ENCODE results near the gene MYO7B.

Gene MYO7B

DNA sequence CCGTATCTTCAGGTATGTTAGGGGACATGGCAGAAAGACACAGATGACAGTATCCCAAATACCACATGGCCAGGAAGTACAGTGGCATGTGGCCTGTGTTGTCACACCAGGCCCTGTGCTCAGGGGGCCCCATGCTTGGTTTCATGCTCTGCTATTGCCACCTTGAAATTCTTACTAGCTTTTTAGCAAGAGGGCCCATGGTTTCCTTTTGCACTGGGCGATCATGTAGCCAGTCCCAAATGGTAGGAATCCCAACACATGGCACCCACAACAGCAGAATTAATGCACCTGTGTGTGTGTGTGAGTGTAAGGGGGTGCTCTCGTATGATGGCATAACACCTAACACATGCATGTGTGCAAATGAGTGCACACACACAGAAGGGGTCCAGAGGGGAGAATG lies 39.2 kb downstream of the MYO7B start:
- DNase-seq (ENCODE audit: low read depth), result no peak

DNA sequence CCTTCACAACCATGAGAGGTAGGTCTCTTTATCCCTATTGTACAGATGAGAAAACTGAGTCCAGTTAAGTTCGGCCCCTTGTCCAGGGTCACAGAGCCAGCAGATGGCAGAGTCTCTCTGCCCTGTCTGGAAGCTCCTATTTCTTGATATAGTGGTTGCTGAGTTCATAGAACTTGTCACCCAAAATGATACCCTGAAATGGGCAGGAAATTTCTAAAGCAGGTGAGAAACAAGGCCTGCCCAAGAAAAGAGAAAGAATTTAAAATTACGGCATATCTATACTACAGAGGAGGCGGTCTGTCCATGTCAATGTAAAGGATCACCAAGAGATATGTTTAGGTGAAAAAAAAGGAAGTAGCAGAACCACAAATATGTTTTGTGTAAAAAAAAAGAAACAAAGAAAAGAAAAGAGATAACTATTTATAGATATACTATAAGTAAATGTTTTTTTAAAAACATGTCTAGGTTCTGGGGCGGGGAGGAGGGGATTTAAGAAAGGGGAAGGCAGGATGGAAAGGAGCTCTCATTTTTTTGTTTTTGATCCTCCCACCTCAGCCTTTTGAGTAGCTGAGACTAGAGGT lies 39.8 kb downstream of the MYO7B start:
- DNase-seq (ENCODE audit: low read depth), result no peak

DNA sequence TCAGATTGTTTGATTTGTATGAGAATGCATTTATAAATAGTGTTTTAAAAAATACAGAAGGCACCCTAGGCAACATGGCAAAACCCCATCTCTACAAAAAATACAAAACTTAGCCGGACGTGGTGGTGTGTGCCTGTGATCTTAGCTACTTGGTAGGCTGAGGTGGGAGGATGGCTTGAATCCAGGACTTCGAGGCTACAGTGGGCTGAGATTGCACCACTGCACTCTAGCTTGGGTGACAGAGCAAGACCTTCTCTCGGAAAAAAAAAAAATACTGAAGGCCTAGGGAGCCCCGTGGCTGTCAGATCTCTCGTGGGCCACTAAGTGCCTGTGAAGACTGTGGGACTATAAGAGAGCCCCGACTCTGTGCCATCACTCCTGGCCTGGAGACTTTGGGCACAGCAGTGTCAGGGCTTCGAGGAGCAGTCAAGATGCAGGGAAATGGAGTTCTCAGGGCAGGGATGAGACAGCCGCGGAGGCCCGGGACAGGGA lies 40.5 kb downstream of the MYO7B start:
- no peak for DNase-seq (ENCODE audit: low read depth)

DNA sequence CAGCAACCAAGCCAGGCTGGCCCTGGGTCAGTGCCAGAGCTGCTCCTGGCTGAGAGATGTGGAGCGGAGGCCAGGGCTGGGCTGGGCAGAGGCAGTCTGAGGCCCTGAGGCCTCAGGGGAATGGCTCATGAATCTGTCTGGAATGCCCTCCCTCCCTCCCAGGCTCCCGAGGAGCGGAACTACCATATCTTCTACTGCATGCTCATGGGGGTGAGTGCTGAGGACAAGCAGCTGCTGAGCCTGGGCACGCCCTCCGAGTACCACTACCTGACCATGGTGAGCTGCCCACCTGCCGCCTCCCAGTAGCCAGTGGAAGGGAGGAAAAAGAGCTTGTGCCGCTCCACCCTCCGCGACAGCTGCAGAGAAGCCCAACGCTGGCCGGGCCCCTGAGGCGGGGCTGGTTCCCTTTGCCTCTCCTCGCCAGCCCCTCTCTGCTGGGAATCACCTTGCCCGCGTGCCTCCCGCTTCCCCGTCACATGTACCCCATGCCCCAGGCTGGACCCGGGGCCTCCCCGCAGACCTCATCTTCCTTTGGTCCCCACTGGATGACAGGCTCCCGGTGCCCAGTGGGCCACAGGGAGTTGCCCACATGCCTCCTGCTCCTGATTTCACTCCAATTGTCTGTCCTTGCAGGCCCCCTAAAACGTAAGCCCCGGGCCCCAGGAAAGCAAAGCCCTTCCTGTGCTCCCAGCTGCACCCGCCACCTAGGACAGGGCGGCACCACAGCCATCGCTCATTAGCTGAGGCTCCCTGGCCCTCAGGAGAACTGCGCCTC lies 41.1 kb downstream of the MYO7B start:
- no peak for DNase-seq (ENCODE audit: low read depth)

DNA sequence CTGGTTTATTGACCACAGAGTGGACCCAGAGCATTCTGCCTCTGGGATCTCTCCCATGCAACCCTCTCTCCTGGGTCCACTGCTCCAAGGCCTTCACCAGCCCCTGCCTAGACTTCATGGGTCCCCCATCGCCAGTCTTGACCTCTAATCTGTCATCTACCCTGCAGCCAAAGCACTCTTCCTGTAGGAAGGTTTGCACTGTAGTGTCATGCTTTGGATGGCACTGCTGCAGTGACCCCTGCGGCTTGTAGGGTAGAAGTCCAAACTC lies 41.7 kb downstream of the MYO7B start:
- no peak for DNase-seq (ENCODE audit: low read depth)

DNA sequence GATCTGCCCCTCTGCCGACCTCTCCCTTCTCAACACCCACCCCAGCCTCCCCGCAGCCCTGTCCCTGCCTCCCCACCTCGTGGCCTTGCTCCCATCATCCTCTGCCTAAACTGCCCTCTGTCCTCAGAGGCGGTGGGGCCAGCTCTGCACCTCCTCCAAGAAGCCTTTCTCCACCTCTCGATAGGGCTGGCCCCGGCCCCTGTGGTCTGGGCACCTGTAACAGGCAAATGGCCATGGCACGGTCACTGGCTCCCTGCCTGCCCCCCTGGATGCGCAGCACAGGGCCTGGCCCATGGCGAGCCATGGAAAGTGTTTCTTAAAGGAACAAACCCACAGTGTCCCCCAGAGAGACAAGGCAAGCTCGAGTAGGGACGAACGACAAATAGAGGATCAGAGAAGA lies 42.0 kb downstream of the MYO7B start:
- no peak for DNase-seq (ENCODE audit: low read depth)

DNA sequence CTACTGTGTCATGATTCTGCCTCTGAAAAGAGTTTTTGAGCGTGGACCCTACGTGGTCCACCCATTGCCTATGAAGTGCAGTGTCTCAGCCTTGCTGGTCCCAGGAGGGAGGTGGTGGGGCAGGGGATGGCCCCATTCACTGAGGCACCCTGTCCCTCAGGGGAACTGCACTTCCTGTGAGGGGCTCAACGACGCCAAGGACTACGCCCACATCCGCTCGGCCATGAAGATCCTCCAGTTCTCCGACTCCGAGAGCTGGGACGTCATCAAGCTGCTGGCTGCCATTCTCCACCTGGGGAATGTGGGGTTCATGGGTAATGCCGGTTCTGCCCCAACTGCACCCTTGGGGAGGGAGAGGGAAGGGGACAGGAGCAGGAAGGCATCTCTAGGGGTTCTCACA lies 42.5 kb downstream of the MYO7B start:
- no peak for DNase-seq (ENCODE audit: low read depth)

DNA sequence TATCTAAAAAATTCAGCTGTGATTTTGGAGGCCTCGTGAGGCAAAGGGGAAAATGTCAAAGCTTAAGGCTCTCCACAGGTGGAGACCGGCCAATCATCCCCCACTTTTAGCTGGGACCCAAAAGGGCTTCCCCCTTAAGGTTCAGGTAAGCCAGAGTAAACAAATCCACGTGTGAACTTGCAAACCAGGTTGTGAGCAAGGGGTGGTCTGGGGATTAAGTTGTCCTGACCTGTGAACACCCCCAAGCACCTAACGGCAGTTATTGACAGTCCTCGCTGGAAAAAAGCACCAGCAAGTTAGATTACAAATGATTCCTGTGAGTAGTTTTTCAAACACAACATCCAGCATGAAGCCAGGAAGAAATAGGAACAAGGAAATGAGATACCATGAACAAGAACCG lies 42.9 kb downstream of the MYO7B start:
- DNase-seq (ENCODE audit: low read depth), result no peak

DNA sequence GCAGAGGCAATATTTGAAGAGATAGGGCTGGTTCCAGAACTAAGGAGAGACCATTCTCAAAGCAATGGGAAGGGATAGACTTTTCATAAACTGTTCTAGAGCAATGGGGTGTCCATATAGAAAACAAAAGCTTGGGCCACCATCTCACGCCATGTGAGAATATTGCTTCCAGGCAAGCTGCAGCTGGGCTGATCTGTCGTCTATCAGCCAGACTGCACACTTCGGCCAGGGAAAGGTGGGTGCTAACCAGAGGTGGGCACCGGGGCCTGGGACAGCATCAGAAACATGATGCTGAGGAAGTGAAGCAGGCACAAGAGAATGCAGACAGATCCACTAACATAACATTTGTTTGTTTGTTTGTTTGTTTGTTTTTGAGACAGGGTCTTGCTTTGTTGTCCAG lies 43.7 kb downstream of the MYO7B start:
- DNase-seq (ENCODE audit: low read depth), result no peak

DNA sequence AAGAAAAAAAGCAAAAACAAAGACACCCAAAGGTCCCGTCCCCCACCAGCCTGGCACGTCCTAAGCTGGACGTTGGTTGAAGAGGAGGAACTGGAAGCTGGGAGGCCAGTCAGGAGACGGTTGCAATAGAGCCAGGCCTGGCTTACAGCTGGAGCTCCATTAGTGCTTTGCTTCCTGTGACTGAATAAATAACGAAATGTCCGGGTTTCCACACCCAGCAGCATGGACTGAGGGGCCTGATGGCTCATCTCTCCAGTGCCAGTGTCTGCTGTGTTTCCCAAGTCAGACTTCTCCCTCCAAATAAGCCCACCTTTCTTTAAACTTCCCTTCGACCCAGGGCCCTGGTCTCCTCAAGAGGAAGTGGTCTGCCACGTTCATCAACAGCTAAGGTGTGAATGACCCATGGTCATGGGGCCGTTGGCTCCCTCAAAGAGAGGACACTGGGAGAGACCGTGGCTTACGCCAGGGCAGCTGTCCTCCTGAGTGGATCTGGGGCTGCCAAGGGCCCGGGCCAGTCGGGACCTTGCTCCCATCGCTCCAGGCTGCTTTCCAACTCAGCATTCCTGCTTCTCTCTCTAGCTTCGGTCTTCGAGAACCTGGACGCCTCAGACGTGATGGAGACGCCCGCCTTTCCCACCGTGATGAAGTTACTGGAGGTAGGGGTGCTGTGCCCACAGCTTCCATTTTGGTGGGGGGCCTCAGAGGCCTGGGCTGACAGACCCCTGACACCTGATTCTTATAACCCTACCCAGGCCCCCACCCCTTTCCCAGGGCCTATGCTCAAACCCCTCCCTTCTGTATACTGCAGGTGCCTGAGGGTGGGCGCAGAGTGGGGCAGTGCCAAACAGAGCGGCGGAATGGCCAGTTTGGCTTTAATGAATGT lies 44.9 kb downstream of the MYO7B start:
- no peak for DNase-seq (ENCODE audit: low read depth)

DNA sequence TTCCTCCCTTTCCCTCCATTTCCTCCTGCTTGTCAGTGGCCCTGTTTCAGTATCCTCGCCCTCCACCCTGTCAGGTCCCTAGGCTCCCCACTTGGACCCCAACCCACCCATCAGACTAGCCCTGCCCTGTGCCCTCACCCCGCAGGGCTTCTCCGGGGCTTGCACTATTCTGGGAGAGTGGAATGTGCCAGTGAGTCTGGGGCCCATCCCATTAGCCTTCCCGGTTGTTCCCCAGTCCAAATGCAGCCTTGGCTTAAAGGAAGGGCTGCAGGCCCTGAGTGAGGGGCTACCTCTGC lies 45.5 kb downstream of the MYO7B start:
- DNase-seq (ENCODE audit: low read depth), result no peak

DNA sequence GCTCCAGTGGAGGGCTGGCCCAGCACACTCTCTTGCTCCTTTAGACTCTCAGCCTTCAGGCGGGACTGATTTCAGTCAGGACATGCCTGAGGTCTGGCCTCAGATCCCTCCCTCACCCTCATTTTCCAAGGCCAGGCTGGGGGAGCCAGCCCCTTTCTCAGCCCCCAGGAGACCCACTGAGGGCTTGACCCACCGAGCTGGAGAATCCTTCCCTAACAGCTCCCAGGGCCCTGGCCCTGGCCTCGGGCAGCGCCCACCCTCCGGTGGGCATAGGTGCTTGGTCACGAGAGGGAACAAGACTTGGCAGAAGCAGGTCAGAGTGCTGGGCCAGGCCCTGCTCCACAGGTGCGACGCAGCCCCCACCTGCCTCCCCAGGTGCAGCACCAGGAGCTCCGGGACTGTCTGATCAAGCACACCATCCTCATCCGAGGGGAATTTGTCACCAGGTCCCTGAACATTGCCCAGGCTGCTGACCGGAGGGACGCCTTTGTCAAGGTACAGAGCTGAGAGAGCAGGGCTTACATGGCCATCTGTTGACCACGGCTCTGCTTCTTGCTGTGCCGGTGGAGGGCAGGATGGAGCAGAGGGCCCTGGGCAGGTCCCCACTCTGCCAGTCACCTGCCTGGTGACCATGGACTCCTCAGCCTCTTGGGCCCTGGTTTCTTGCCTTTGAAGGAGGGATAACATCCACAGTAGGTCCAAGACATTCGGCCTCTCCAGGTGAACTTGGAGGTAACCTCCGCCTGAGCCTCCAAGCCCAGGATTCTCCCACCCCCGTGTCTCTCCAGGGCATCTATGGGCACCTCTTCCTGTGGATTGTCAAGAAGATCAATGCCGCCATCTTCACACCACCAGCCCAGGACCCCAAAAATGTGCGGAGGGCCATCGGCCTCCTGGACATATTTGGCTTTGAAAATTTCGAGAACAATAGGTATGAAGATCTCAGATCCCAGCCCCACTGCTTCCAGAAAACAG lies 46.3 kb downstream of the MYO7B start:
- no peak for DNase-seq (ENCODE audit: low read depth)

DNA sequence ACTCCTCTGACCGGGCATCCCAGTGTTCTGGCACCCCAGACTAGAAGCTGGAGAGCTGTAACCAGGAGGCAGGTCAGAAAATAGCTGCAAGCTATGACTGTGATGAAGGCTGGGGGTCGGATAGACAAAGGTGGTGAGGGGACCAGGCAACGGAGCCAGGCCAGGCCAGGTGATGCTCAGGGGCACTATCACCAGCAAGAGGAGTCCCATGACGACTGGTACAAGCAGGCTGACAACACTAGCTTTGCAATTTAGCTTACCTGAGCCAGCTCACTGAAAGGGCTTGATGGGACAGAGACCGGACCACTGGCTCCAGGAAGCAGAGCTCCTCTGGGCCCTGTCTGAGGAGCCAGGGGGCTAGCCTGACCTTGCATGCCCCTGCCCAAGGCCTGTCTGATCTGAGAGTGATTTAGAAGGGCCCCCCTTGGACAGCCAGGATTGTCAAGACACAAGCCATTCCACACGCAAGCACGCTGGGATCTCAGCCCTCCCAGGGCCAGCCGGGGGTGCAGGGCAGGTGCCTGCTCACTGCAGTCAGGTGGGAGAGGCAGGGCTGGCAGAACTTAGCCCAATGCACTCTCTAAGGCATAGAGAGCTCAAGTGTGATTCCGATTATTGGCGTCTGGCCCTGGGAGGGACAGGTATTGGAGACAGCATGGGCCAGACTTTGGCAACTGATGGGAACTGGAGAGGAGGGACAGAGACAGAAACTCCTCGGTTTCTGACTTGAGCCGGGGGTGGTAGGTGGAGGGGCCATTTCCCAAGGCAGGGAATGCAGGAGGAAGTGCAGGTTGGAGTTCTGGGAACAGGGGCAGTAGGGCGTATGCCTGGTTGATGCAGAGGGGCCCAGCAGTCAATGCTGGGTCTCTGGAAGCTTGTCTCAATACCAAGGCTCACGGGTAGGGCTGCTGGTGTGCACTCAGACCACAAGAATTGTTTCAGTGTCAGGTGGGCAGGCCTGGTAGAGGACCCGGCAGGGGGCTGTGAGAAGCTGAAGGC lies 47.7 kb downstream of the MYO7B start:
- no peak for DNase-seq (ENCODE audit: low read depth)

DNA sequence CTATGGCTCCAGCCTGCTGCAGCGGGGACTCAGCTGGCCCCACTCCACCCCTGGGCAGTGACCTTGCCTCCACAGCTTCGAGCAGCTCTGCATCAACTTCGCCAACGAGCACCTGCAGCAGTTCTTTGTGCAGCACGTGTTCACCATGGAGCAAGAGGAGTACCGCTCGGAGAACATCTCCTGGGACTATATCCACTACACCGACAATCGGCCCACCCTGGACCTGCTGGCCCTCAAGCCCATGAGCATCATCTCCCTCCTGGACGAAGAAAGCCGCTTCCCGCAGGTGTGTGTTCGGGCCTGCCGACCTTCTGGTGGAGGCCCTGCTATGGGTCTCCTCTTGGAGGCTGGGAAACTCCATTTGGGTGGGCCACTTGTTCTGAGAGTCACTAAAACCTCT lies 48.6 kb downstream of the MYO7B start:
- DNase-seq (ENCODE audit: low read depth), result no peak

DNA sequence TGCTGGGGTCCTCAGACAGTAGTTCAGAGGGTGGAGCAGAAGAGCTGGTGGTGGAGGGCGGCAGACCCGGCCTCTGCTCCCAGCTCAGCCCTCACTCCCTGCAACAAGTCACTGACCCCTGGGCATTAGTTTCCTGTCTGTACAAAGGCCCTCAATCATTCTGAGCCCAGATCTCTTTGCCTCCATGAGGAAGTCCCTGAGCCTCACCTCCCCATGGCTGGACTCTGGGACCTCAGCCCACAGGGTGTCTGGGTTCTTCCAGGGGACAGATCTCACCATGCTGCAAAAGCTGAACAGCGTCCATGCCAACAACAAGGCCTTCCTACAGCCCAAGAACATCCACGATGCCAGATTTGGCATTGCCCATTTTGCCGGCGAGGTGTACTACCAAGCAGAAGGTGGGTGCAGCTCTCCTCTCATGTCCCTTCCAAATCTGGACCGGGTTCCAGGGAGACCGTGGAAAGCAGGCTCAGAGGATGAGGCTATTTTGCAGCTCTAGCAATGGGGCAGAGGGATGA lies 49.1 kb downstream of the MYO7B start:
- no peak for DNase-seq (ENCODE audit: low read depth)

DNA sequence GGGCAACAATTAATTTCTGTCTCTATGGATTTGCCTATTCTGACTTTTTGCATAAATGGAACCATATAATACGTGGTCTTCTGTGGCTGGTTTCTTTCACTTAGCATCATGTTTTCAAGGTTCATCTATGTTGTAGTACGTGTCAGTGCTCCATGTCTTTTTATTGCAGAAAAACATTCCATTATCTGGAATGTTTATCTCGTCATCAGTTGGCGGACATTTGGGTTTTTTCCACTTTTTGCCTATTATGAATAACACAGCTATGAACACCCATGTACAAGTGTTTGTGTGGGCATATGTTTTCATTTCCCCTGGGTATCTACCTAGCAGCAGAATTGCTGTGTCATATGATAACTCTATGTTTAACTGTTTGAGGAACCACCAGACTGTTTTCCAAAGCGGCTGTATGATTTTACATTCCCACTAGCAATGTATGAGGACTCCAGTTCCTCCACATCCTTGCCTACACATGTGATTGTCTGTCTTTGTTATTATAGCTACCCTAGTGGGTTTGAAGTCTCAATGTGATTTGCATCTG lies 49.9 kb downstream of the MYO7B start:
- no peak for DNase-seq (ENCODE audit: low read depth)

DNA sequence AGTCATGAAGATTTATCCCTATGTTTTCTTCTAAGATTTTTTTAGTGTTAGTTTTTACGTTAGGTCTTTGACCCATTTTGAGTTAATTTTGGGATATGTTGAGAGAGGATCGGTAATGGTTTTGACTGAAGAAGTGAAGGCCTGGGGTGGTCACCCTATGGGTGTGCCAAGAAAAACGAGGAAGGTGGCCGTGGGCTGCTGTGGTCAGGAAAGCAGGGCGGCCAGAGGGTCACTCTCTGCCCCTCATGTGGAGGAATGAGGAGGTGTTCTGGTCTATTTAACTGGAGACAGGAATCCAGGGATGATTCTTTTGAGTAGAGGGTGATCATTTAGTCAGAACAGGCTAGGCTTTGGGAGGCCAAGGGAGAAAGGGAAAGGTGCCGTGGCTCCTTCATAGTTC lies 50.7 kb downstream of the MYO7B start:
- no peak for DNase-seq (ENCODE audit: low read depth)

DNA sequence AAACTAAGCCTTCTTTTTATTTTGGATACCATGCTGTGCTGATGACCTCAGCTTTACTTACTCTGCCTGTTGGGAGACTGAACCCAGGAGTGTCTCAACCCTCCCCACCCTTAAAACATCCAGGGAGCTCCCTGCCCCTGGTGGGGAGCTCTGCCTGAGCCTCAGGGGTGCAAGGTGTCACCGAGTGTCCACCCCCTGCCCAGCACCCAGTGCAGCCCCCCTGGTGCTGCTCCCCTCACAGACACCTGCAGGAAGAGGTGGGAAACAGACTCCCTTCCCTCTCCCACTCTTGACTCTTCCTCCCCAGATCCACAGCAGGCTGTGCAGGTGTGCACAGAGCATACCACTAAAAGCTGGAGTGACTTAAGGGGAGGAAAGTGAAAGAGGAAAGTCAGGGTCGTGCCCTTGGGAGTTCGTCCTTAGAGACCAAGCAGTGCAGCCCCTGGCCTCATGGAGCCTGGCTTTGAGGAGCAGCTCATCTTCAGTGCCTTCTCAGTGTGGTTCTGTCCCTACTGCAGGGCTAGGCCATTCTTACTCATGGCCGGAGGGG lies 51.3 kb downstream of the MYO7B start:
- DNase-seq (ENCODE audit: low read depth), result no peak

DNA sequence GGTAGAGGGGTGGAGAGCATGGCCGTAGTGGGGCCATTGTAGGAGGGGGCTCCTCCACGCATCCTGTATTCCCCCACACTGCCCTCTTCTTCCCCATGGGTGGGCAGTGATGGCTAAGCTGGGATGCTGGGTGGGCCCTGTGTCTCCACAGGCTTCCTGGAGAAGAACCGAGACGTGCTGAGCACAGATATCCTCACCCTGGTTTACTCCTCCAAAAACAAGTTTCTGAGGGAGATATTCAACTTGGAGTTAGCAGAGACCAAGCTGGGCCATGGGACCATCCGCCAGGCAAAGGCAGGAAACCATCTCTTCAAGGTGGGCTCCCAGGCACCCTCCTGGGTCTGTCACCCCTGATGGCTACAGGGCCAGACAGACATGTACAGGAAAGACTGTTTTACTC lies 52.8 kb downstream of the MYO7B start:
- no peak for DNase-seq (ENCODE audit: low read depth)

DNA sequence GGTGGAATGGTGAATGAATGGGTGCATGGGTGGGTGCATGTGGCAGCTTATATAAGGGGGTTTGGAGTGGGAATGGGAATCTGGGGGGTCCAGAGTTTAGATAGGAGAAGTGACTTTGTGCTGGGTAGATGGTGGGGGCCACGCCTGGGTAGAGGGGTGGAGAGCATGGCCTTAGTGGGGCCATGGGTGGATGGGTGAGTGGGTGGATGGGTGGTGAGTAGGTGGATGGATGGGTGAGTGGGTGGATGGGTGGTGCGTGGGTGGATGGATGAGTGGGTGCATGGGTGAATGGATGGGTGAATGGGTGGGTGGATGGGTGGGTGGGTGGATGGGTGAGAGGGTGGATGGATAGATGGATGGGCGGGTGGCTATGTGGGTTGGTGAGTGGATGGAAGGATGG lies 53.9 kb downstream of the MYO7B start:
- DNase-seq (ENCODE audit: low read depth), result no peak

Data from T-helper 22 cell (primary cell).